Effector memory CD4-positive, alpha-beta T cell (primary cell): ENCODE results near the gene VIPR2.

Source experiments
- DNase-seq, 3 donors: peaks; one replicate each; pipeline ENCODE4 v3.0.0-alpha.2; 2020
- H3K27ac ChIP-seq: 2 replicates; pipeline ENCODE4 v1.7.0; 2013; ENCODE audit warnings: mild to moderate bottlenecking, low read length, moderate library complexity; ENCODE audit not compliant: insufficient read depth, poor library complexity, severe bottlenecking
- H3K27me3 ChIP-seq: replicated peaks from 2 replicates; pipeline ENCODE4 v1.7.0; 2013; ENCODE audit warnings: mild to moderate bottlenecking, low read length; ENCODE audit not compliant: insufficient read depth, control insufficient read depth, poor library complexity, severe bottlenecking
- H3K36me3 ChIP-seq: 2 replicates; pipeline ENCODE4 v1.7.0; 2013; ENCODE audit warnings: mild to moderate bottlenecking, low read length, moderate library complexity; ENCODE audit not compliant: control insufficient read depth, insufficient read depth
- H3K4me1 ChIP-seq: 2 replicates; pipeline ENCODE4 v1.7.0; 2013; ENCODE audit warnings: low read length, mild to moderate bottlenecking; ENCODE audit not compliant: control insufficient read depth, insufficient read depth, poor library complexity, severe bottlenecking
- H3K4me3 ChIP-seq: 2 replicates; pipeline ENCODE4 v1.7.0; 2013; ENCODE audit warnings: low read length, low read depth, mild to moderate bottlenecking; ENCODE audit not compliant: insufficient read depth, poor library complexity, severe bottlenecking
- H3K9me3 ChIP-seq: 2 replicates; pipeline ENCODE4 v1.7.0; 2013; ENCODE audit warnings: mild to moderate bottlenecking, low read length, moderate library complexity; ENCODE audit not compliant: control insufficient read depth

VIPR2 gene

GRCh38 chr7:159116581-159117339 is 27.9 kb downstream of the VIPR2 start:
- H3K27me3 ChIP-seq = no peaks in the 10 kb centered on the region
- no peaks in the 10 kb centered on the region for H3K9me3 ChIP-seq
- DNase-seq = no peak
- no peaks in the 10 kb centered on the region for H3K36me3 ChIP-seq
- peaks cover 3% of the 10 kb centered on the region for H3K4me1 ChIP-seq
- no peak overlapping the region for H3K4me3 ChIP-seq
- H3K27ac ChIP-seq = no peak overlapping the region

GRCh38 chr7:159115601-159116501 is 28.8 kb downstream of the VIPR2 start:
- Histone ChIP-seq H3K27me3 (no peaks in the 10 kb centered on the region), H3K36me3 (no peaks in the 10 kb centered on the region), H3K4me1 (peaks cover 3% of the 10 kb centered on the region), H3K9me3 (no peaks in the 10 kb centered on the region), H3K27ac (no peak overlapping the region), H3K4me3 (no peak overlapping the region)
- DNase-seq = no peak

- no peak for DNase-seq
- no peaks in the 10 kb centered on the region for H3K27me3 ChIP-seq
- H3K27ac ChIP-seq = no peak overlapping the region
- no peaks in the 10 kb centered on the region for H3K9me3 ChIP-seq
- H3K36me3 ChIP-seq = no peaks in the 10 kb centered on the region
- no peak overlapping the region for H3K4me3 ChIP-seq
- peaks cover 3% of the 10 kb centered on the region for H3K4me1 ChIP-seq
These were observed 29.7 kb downstream of the VIPR2 start for GRCh38 chr7:159114981-159115380.

- Histone ChIP-seq H3K9me3 (no peaks in the 10 kb centered on the region), H3K36me3 (no peaks in the 10 kb centered on the region), H3K4me3 (no peak overlapping the region), H3K27ac (no peak overlapping the region), H3K27me3 (no peaks in the 10 kb centered on the region), H3K4me1 (peaks cover 3% of the 10 kb centered on the region)
- no peak for DNase-seq
These were observed 30.6 kb downstream of the VIPR2 start for GRCh38 chr7:159114096-159114495.

- no peaks in the 10 kb centered on the region for H3K9me3 ChIP-seq
- H3K4me3 ChIP-seq = no peak overlapping the region
- H3K36me3 ChIP-seq = no peaks in the 10 kb centered on the region
- DNase-seq = no peak
- H3K27me3 ChIP-seq = no peaks in the 10 kb centered on the region
- peaks cover 3% of the 10 kb centered on the region for H3K4me1 ChIP-seq
- H3K27ac ChIP-seq = no peak overlapping the region
These were observed 31.6 kb downstream of the VIPR2 start for GRCh38 chr7:159113056-159113455.

DNA sequence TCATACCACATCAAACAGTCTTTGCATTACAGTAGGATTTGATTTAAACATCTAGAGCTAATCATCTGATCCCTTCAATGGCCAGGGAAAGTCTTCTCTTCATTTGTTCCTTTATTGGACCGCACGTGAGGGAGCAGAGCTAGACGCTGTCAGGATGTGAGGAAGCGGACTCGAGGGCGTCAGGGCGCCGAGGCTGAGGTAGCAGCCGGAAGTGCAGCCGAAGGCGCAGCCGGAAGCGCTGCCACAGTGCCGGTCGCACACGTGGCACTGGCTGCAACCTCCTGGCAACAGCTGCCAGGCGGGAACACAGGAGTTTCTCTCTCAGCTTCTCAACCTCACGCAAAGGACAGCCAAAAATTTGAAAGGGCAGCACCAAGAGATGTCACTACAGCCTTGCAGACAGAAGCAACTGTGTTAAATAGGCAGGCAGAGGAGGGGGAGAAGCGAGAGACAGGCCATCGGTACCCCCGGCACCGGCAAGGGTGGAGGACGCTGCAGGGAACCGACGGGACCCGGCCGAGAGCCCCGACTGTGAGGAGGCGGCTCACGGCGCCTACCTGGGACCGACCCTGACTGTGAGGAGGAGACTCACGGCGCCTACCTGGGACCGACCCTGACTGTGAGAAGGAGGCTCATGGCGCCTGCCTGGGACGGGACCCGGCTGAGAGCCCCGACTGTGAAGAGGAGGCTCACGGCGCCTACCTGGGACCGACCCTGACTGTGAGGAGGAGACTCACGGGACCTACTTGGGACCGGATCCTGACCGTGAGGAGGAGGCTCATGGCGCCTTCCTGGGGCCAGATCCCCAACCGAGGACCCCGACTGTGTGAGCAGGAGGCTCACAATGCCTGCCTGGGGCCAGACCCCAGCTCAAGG is 32.3 kb downstream of the VIPR2 start:
- Histone ChIP-seq H3K36me3 (no peaks in the 10 kb centered on the region), H3K4me1 (peaks cover 3% of the 10 kb centered on the region), H3K9me3 (no peaks in the 10 kb centered on the region), H3K27me3 (no peaks in the 10 kb centered on the region), H3K27ac (no peak overlapping the region), H3K4me3 (no peak overlapping the region)
- no peak for DNase-seq

GRCh38 chr7:159109653-159110035 is 35.0 kb downstream of the VIPR2 start:
- Histone ChIP-seq H3K27ac (no peak overlapping the region), H3K4me3 (no peak overlapping the region), H3K4me1 (peaks cover 3% of the 10 kb centered on the region), H3K9me3 (no peaks in the 10 kb centered on the region), H3K36me3 (no peaks in the 10 kb centered on the region), H3K27me3 (no peaks in the 10 kb centered on the region)
- DNase-seq = no peak

DNA sequence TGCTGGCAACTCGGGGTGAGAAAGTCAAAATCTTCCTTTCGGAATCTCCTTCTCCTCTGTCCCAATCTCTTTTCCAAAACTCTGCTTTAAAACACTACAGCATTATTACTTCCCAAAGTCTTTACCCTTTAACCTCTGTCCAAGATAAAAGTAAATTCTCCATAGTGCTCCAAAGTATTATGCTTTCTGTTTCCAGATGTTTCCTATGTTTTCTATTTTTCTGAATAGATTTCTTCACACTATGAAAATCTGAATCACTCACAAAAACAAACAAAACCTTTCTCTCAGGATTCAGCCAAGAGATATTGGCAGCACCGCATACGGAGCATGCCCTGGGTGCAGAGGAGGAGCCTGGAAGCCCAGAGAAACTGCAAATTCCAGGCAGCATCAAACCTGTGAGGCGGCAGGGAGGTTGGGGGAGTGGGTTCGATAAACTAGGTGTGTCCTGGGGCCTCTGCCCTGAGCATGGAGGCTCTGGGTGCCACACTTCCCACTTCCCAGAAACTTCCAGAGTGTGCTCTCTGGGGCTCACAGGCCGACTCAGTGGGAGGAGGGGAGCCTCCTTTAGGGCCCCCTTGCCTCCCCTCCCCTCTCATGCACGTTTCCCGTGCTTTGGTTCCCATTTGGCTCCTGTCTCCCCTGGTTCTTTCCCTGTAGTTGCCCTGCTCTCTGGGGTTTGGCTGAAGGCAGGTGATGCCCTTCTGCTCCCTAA is 35.6 kb downstream of the VIPR2 start:
- no peak overlapping the region for H3K27ac ChIP-seq
- H3K27me3 ChIP-seq = no peaks in the 10 kb centered on the region
- H3K9me3 ChIP-seq = no peaks in the 10 kb centered on the region
- DNase-seq = no peak
- H3K4me3 ChIP-seq = no peak overlapping the region
- peaks cover 3% of the 10 kb centered on the region for H3K4me1 ChIP-seq
- H3K36me3 ChIP-seq = no peaks in the 10 kb centered on the region

- Histone ChIP-seq H3K27me3 (no peaks in the 10 kb centered on the region), H3K27ac (no peak overlapping the region), H3K4me1 (peaks cover 3% of the 10 kb centered on the region), H3K4me3 (no peak overlapping the region), H3K36me3 (no peaks in the 10 kb centered on the region), H3K9me3 (no peaks in the 10 kb centered on the region)
- DNase-seq = no peak
These were observed 36.2 kb downstream of the VIPR2 start for GRCh38 chr7:159108491-159108890.
